Measurements from ENCODE around the gene MAST1. TPM values are rescaled to one million over a fixed set of nuclear protein-coding genes. Genes with fewer than 3 reads are reported as not detected.

MAST1 gene
- total RNA-seq, 1 experiment from 2014 or later = 2.6 TPM

GRCh38 chr19:12893582-12893981, 55.3 kb downstream of the MAST1 start:
- H3K36me3 Mint-ChIP-seq (ENCODE audit: insufficient read depth, unreplicated experiment) = peaks cover 29% of the 10 kb centered on the region
- CTCF ChIA-PET = no interaction called here
- no peaks in the 10 kb centered on the region for H3K9me3 Mint-ChIP-seq (ENCODE audit: low read depth, unreplicated experiment)
- intact Hi-C loops (cut with micrococcal nuclease; ENCODE audit: unreplicated experiment) = no loop called here
- DNase-seq = no peak
- H3K27me3 Mint-ChIP-seq (ENCODE audit: unreplicated experiment) = no peaks in the 10 kb centered on the region
- peaks cover 15% of the 10 kb centered on the region for H3K4me1 Mint-ChIP-seq (ENCODE audit: low read depth, unreplicated experiment)
- no peak for TF ChIP-seq CTCF (IDR thresholded peaks at IDR 0.05; ENCODE audit: unreplicated experiment)
- no TSS peak for BruUV-seq (replicated peaks)
- no peak overlapping the region for H3K4me3 Mint-ChIP-seq (ENCODE audit: low read depth, unreplicated experiment)
- H3K27ac Mint-ChIP-seq (ENCODE audit: unreplicated experiment) = no peak overlapping the region

- H3K27me3 Mint-ChIP-seq (ENCODE audit: unreplicated experiment) = no peaks in the 10 kb centered on the region
- H3K27ac Mint-ChIP-seq (ENCODE audit: unreplicated experiment) = no peak overlapping the region
- no peak for TF ChIP-seq CTCF (IDR thresholded peaks at IDR 0.05; ENCODE audit: unreplicated experiment)
- H3K4me3 Mint-ChIP-seq (ENCODE audit: low read depth, unreplicated experiment) = no peak overlapping the region
- BruUV-seq (replicated peaks) = no TSS peak
- H3K9me3 Mint-ChIP-seq (ENCODE audit: low read depth, unreplicated experiment) = no peaks in the 10 kb centered on the region
- H3K4me1 Mint-ChIP-seq (ENCODE audit: low read depth, unreplicated experiment) = peaks cover 7% of the 10 kb centered on the region
- intact Hi-C loops (cut with micrococcal nuclease; ENCODE audit: unreplicated experiment) = no loop called here
- CTCF ChIA-PET = no interaction called here
- DNase-seq = no peak
- peaks cover 17% of the 10 kb centered on the region for H3K36me3 Mint-ChIP-seq (ENCODE audit: insufficient read depth, unreplicated experiment)
Observed at GRCh38 chr19:12896460-12896859, 58.1 kb downstream of the MAST1 start.

- TF ChIP-seq CTCF (IDR thresholded peaks at IDR 0.05; ENCODE audit: unreplicated experiment) = no peak
- CTCF ChIA-PET = no interaction called here
- Mint-ChIP-seq H3K27me3 (ENCODE audit: unreplicated experiment) (no peaks in the 10 kb centered on the region), H3K4me1 (ENCODE audit: low read depth, unreplicated experiment) (no peaks in the 10 kb centered on the region), H3K36me3 (ENCODE audit: insufficient read depth, unreplicated experiment) (peaks cover 5% of the 10 kb centered on the region), H3K4me3 (ENCODE audit: low read depth, unreplicated experiment) (no peak overlapping the region), H3K9me3 (ENCODE audit: low read depth, unreplicated experiment) (no peaks in the 10 kb centered on the region), H3K27ac (ENCODE audit: unreplicated experiment) (no peak overlapping the region)
- no peak for DNase-seq
- no TSS peak for BruUV-seq (replicated peaks)
- intact Hi-C loops (cut with micrococcal nuclease; ENCODE audit: unreplicated experiment) = no loop called here
Observed at GRCh38 chr19:12899891-12900518, 61.7 kb downstream of the MAST1 start.

- Mint-ChIP-seq H3K4me1 (ENCODE audit: low read depth, unreplicated experiment) (peaks cover 7% of the 10 kb centered on the region), H3K9me3 (ENCODE audit: low read depth, unreplicated experiment) (no peaks in the 10 kb centered on the region), H3K27me3 (ENCODE audit: unreplicated experiment) (no peaks in the 10 kb centered on the region), H3K36me3 (ENCODE audit: insufficient read depth, unreplicated experiment) (no peaks in the 10 kb centered on the region), H3K4me3 (ENCODE audit: low read depth, unreplicated experiment) (no peak overlapping the region), H3K27ac (ENCODE audit: unreplicated experiment) (no peak overlapping the region)
- DNase-seq = peak; percentile 31
- no peak for TF ChIP-seq CTCF (IDR thresholded peaks at IDR 0.05; ENCODE audit: unreplicated experiment)
- intact Hi-C loops (cut with micrococcal nuclease; ENCODE audit: unreplicated experiment) = no loop called here
- CTCF ChIA-PET = interaction anchor here (0.6 kb wide), 1 partner anchor 289 kb away, joined by 3 read pairs; no protein-coding TSS in a partner anchor
- BruUV-seq (replicated peaks) = no TSS peak
Observed at GRCh38 chr19:12907166-12907565, 68.9 kb downstream of the MAST1 start.
